B cell (primary cell): ENCODE data around the gene TLCD2. TPM values are rescaled to one million over a fixed set of nuclear protein-coding genes. Genes with fewer than 3 reads are reported as not detected.
"Not testable (repeated sequence)": the region's sequence is repeated elsewhere in the genome, so short reads cannot be mapped to it uniquely, and the experiment has no call there.

Source experiments
- ATAC-seq: fragments of 200-7000 bp; cut with Tn5 transposase; one replicate; pipeline ENCODE4 v1.10.0; 2021; ENCODE audit warnings: low read depth, mild to moderate bottlenecking, moderate number of reproducible peaks, moderate library complexity
- CTCF ChIA-PET: fragments of 350-600 bp; sonication (Branson Sonifier 250); formaldehyde crosslinking; loops from one replicate; lab custom pipeline; 2021; ENCODE audit warnings: antibody characterized with exemption, inconsistent platforms; lab: Charles Lee
- POLR2A ChIA-PET: fragments of 350-600 bp; sonication (Branson Sonifier 250); formaldehyde crosslinking; loops from one replicate; lab custom pipeline; 2021; ENCODE audit warnings: antibody characterized with exemption; lab: Charles Lee
- DNase-seq: peaks from one replicate; pipeline ENCODE4 v3.0.0; 2013
- H2AFZ ChIP-seq: 2 replicates; pipeline ENCODE4 v1.6.1; 2012; ENCODE audit warnings: mild to moderate bottlenecking, low read depth, low read length; ENCODE audit not compliant: insufficient read depth, poor library complexity, severe bottlenecking
- H3K27ac ChIP-seq, 2 donors: 1 replicate in 1 of 2; 2 replicates in 1 of 2; pipeline ENCODE4 v1.5.1; 2012 to 2013; ENCODE audit warnings: low read length in 2 of 2, mild to moderate bottlenecking in 2 of 2, moderate library complexity in 1 of 2
- H3K27me3 ChIP-seq, 4 experiments: fragments of 200-600 bp in 1 of 4; sonication (generic) in 1 of 4; replicated peaks in 1 of 4; 1 replicate in 2 of 4; 2 replicates in 2 of 4; pipeline versions ENCODE4 v1.6.1 to v1.7.0; 2013 to 2016; ENCODE audit warnings: low read length in 3 of 4, mild to moderate bottlenecking in 2 of 4, mixed read lengths in 1 of 4, moderate library complexity in 1 of 4; ENCODE audit not compliant: insufficient read depth in 4 of 4, control insufficient read depth in 3 of 4; ENCODE audit errors: control extremely low read depth in 1 of 4
- H3K36me3 ChIP-seq, 2 experiments: replicated peaks in 1 of 2; 1 replicate in 1 of 2; 2 replicates in 1 of 2; pipeline versions ENCODE4 v1.6.1 to v1.7.1; 2013; ENCODE audit warnings: low read length in 1 of 2; ENCODE audit not compliant: insufficient read depth in 2 of 2, control insufficient read depth in 1 of 2; ENCODE audit errors: control extremely low read depth in 1 of 2, extremely low read depth in 1 of 2
- H3K4me1 ChIP-seq, 2 donors: fragments of 200-600 bp in 1 of 2; sonication (generic) in 1 of 2; 1 replicate in 1 of 2; 2 replicates in 1 of 2; pipeline versions ENCODE4 v1.5.1 to v1.6.1; 2013 to 2017; ENCODE audit warnings: low read length in 2 of 2; ENCODE audit not compliant: control insufficient read depth in 2 of 2, insufficient read depth in 2 of 2
- H3K4me2 ChIP-seq: replicated peaks from 2 replicates; pipeline ENCODE3; 2012; ENCODE audit warnings: mild to moderate bottlenecking, low read depth, low read length; ENCODE audit not compliant: poor library complexity, severe bottlenecking
- H3K4me3 ChIP-seq, 5 experiments: fragments of 200-600 bp in 1 of 5; sonication (generic) in 1 of 5; 1 replicate in 3 of 5; 2 replicates in 2 of 5; pipeline versions ENCODE4 v1.5.1 to v1.7.0; 2011 to 2016; ENCODE audit warnings: low read length in 4 of 5, mild to moderate bottlenecking in 4 of 5, low read depth in 2 of 5, control low read depth in 1 of 5, moderate library complexity in 1 of 5; ENCODE audit not compliant: insufficient read depth in 1 of 5; ENCODE audit errors: control extremely low read depth in 1 of 5, extremely low read depth in 1 of 5
- H3K79me2 ChIP-seq: fragments of 200-600 bp; sonication (generic); one replicate; pipeline ENCODE4 v1.6.0; 2016; ENCODE audit warnings: low read length; ENCODE audit not compliant: control insufficient read depth, insufficient read depth
- H3K9ac ChIP-seq: fragments of 200-600 bp; sonication (generic); 2 replicates; pipeline ENCODE4 v1.6.1; 2017; ENCODE audit warnings: mild to moderate bottlenecking, low read length, moderate library complexity
- H3K9me3 ChIP-seq, 3 donors: one replicate each; pipeline versions ENCODE4 v1.6.1 to v1.7.1; 2013; ENCODE audit warnings: low read length in 2 of 3; ENCODE audit not compliant: control insufficient read depth in 2 of 3, insufficient read depth in 1 of 3; ENCODE audit errors: control extremely low read depth in 1 of 3
- H4K20me1 ChIP-seq: 2 replicates; pipeline ENCODE4 v1.6.0; 2012; ENCODE audit warnings: mild to moderate bottlenecking, low read length; ENCODE audit not compliant: insufficient read depth, control insufficient read depth, poor library complexity, severe bottlenecking
- H3K27ac Mint-ChIP-seq: one replicate; pipeline ENCODE4 v1.8.0; 2021; ENCODE audit warnings: mixed read lengths
- H3K27me3 Mint-ChIP-seq: one replicate; pipeline ENCODE4 v1.8.0; 2021; ENCODE audit warnings: mixed read lengths
- H3K4me1 Mint-ChIP-seq: one replicate; pipeline ENCODE4 v1.8.0; 2021; ENCODE audit warnings: mixed read lengths
- H3K4me3 Mint-ChIP-seq: one replicate; pipeline ENCODE4 v1.8.0; 2021; ENCODE audit warnings: mixed read lengths
- H3K9me3 Mint-ChIP-seq: one replicate; pipeline ENCODE4 v1.8.0; 2022; ENCODE audit warnings: mixed read lengths; ENCODE audit not compliant: insufficient read depth
- CTCF ChIP-seq: fragments of 200-600 bp; IDR thresholded peaks from one replicate; pipeline ENCODE4 v1.8.0; 2022; ENCODE audit warnings: antibody characterized with exemption, mild to moderate bottlenecking
- EZH2 ChIP-seq: IDR thresholded peaks from 2 replicates; pipeline ENCODE4 v1.6.1; 2012; ENCODE audit warnings: borderline replicate concordance, low read depth, mild to moderate bottlenecking, moderate library complexity, low read length; ENCODE audit not compliant: insufficient read depth, poor library complexity, severe bottlenecking
- WGBS: methylation state at CpG from one replicate; pipeline ENCODE4 v1.1.5; 2013; ENCODE audit warnings: missing lambda C conversion rate; ENCODE audit not compliant: insufficient coverage; 5-methylcytosine and 5-hydroxymethylcytosine counted together
- intact Hi-C: fragments of 100-400 bp; cut with micrococcal nuclease; formaldehyde crosslinking; loops from one replicate; pipeline ENCODE4 v1.10.0; 2022
- polyA plus RNA-seq: library from polyadenylated mRNA; depleted of rRNA; stranded (reverse); fragments of >200 nt; gene quantifications from 2 replicates; pipeline ENCODE4 v1.2.3, GENCODE V29; 2012
- total RNA-seq, 2 donors: library from RNA; stranded (reverse); fragments of 120-200 nt in 1 of 2; gene quantifications; 1 replicate in 1 of 2; 2 replicates in 1 of 2; pipeline versions ENCODE4 v1.2.3 to v1.2.4, GENCODE V29; 2013 to 2022

The TLCD2 gene
- total and polyA plus RNA-seq, 2 donors (not counting 1 experiment from before 2014, with no cell fraction given), result 0.03 TPM; not detected in 1

GRCh38 chr17:1703063-1703462, 7.1 kb downstream of the TLCD2 start:
- Mint-ChIP-seq H3K27me3 (peaks cover 23% of the 10 kb centered on the region), H3K27ac (no peak overlapping the region), H3K4me1 (no peaks in the 10 kb centered on the region), H3K4me3 (no peak overlapping the region), H3K9me3 (no peaks in the 10 kb centered on the region)
- DNase-seq (no peak), ATAC-seq (no peak)
- H3K4me1 ChIP-seq, result no peaks in the 10 kb centered on the region
- H3K4me3 ChIP-seq, result no peak overlapping the region
- intact Hi-C loops, result no loop called here
- POLR2A ChIA-PET, result no interaction called here
- no peaks in the 10 kb centered on the region for H4K20me1 ChIP-seq
- H3K4me2 ChIP-seq, result no peak overlapping the region
- peaks cover 0 to 5% (median 0%) of the 10 kb centered on the region in 3 donors for H3K9me3 ChIP-seq
- 72% methylated on average over 3 of the region's 4 CpGs for WGBS
- H3K9ac ChIP-seq, result no peak overlapping the region
- no peaks in the 10 kb centered on the region for H3K36me3 ChIP-seq
- CTCF ChIA-PET, result no interaction called here
- TF ChIP-seq CTCF (no peak), EZH2 (no peak)
- no peak overlapping the region for H3K27ac ChIP-seq
- H2AFZ ChIP-seq, result no peak overlapping the region
- H3K27me3 ChIP-seq, result peaks cover 0 to 18% (median 10%) of the 10 kb centered on the region in 4 experiments
- H3K79me2 ChIP-seq, result no peaks in the 10 kb centered on the region

- not testable (repeated sequence) for H3K27ac Mint-ChIP-seq
These were observed 10.3 kb downstream of the TLCD2 start for GRCh38 chr17:1699891-1700290.

More at GRCh38 chr17:1699891-1700290, 10.3 kb downstream of the TLCD2 start:
- intact Hi-C loops, H3K4me3 Mint-ChIP-seq, H3K27me3 Mint-ChIP-seq, ATAC-seq, DNase-seq, H3K27ac ChIP-seq, H3K9me3 Mint-ChIP-seq, H3K4me1 Mint-ChIP-seq, H3K4me1 ChIP-seq, H3K79me2 ChIP-seq, POLR2A ChIA-PET, H4K20me1 ChIP-seq, H2AFZ ChIP-seq, H3K4me2 ChIP-seq, H3K4me3 ChIP-seq, H3K27me3 ChIP-seq, CTCF ChIA-PET, H3K9ac ChIP-seq, H3K9me3 ChIP-seq, H3K36me3 ChIP-seq: not testable (repeated sequence)
- WGBS, result 100% methylated on average over 3 of the region's 5 CpGs
